ENCODE data around the gene ERCC6L.
"Not testable (repeated sequence)": the region's sequence is repeated elsewhere in the genome, so short reads cannot be mapped to it uniquely, and the experiment has no call there.

ERCC6L gene

GRCh38 chrX:72245461-72246089 is 6.7 kb upstream of the ERCC6L start:
- no peak for DNase-seq

GRCh38 chrX:72243472-72243871 is 4.6 kb upstream of the ERCC6L start:
- DNase-seq = no peak

GRCh38 chrX:72240976-72241375 is 2.1 kb upstream of the ERCC6L start:
- DNase-seq = no peak

GRCh38 chrX:72238183-72238582 is 644 bp downstream of the ERCC6L start:
- DNase-seq = no peak

- no peak for DNase-seq
These were observed 2.0 kb downstream of the ERCC6L start for GRCh38 chrX:72236841-72237240.

- DNase-seq = no peak
These were observed 8.5 kb downstream of the ERCC6L start for GRCh38 chrX:72230290-72230689.

- not testable (repeated sequence) for DNase-seq
These were observed 18.5 kb downstream of the ERCC6L start for GRCh38 chrX:72220375-72220774.

GRCh38 chrX:72216973-72217372 is 21.9 kb downstream of the ERCC6L start:
- no peak for DNase-seq

- no peak for DNase-seq
These were observed 30.6 kb downstream of the ERCC6L start for GRCh38 chrX:72208126-72208800.

GRCh38 chrX:72207366-72207765 is 31.5 kb downstream of the ERCC6L start:
- no peak for DNase-seq

- DNase-seq = no peak
These were observed 33.1 kb downstream of the ERCC6L start for GRCh38 chrX:72205706-72206105.

- DNase-seq = no peak
These were observed 35.4 kb downstream of the ERCC6L start for GRCh38 chrX:72203421-72203820.

- DNase-seq = no peak
These were observed 35.9 kb downstream of the ERCC6L start for GRCh38 chrX:72202792-72203401.

- no peak for DNase-seq
These were observed 36.8 kb downstream of the ERCC6L start for GRCh38 chrX:72201836-72202536.

GRCh38 chrX:72182924-72183323 is 55.9 kb downstream of the ERCC6L start:
- no peak for DNase-seq

GRCh38 chrX:72181178-72182125 is 57.4 kb downstream of the ERCC6L start, which contains the start of gene PIN4:
Gene PIN4, plus strand, starts transcription at chrX:72181757. Its CDS starts 29 bp downstream, at chrX:72181786.
- peak; percentile 86 for DNase-seq

GRCh38 chrX:72180539-72180938 is 58.3 kb downstream of the ERCC6L start:
- no peak for DNase-seq

GRCh38 chrX:72176981-72177380 is 61.8 kb downstream of the ERCC6L start:
- no peak for DNase-seq

- not testable (repeated sequence) for DNase-seq
These were observed 62.5 kb downstream of the ERCC6L start for GRCh38 chrX:72176289-72176688.

GRCh38 chrX:72169008-72169728 is 69.7 kb downstream of the ERCC6L start:
- no peak for DNase-seq

GRCh38 chrX:72165551-72165950 is 73.3 kb downstream of the ERCC6L start:
- no peak for DNase-seq

- DNase-seq = no peak
These were observed 79.1 kb downstream of the ERCC6L start for GRCh38 chrX:72159769-72160168.

Data from NCI-H1417 treated with DMSO at 0.1 percent for 48 hours (cell line).